Sigmoid colon (tissue), 4 donors: Measurements from ENCODE around the gene TMPRSS12.
"Not testable (repeated sequence)": the region's sequence is repeated elsewhere in the genome, so short reads cannot be mapped to it uniquely, and the experiment has no call there.

ENCODE experiments used
- CTCF ChIP-seq, 4 experiments: fragments of 450-650 bp in 3 of 4; fragments of 200-600 bp in 1 of 4; IDR thresholded peaks; one replicate each; pipeline ENCODE4 v1.5.1; 2016 to 2019; ENCODE audit warnings: antibody characterized with exemption in 4 of 4, mild to moderate bottlenecking in 3 of 4, moderate library complexity in 2 of 4
- EP300 ChIP-seq, 4 donors: sonication (generic); formaldehyde crosslinking; IDR thresholded peaks; one replicate each; pipeline ENCODE4 v1.6.1; 2017; ENCODE audit warnings: antibody characterized with exemption in 4 of 4
- POLR2A ChIP-seq, 2 donors: fragments of 450-650 bp; IDR thresholded peaks; one replicate each; pipeline ENCODE4 v1.6.1; 2016; ENCODE audit warnings: antibody characterized with exemption in 2 of 2, mild to moderate bottlenecking in 2 of 2, moderate library complexity in 2 of 2

GRCh38 chr12:50855218-50855617 is 12.5 kb downstream of the TMPRSS12 start:
- not testable (repeated sequence) for TF ChIP-seq CTCF, EP300, POLR2A (IDR thresholded peaks at IDR 0.05)
